Middle frontal gyrus (tissue), 1 donor: ENCODE results near the gene FUZ.

ENCODE experiments used
- DNase-seq: peaks from one replicate; pipeline ENCODE4 v3.0.0-alpha.2; 2015; ENCODE audit warnings: low spot score; ENCODE audit errors: extremely low spot score

Gene FUZ

DNA sequence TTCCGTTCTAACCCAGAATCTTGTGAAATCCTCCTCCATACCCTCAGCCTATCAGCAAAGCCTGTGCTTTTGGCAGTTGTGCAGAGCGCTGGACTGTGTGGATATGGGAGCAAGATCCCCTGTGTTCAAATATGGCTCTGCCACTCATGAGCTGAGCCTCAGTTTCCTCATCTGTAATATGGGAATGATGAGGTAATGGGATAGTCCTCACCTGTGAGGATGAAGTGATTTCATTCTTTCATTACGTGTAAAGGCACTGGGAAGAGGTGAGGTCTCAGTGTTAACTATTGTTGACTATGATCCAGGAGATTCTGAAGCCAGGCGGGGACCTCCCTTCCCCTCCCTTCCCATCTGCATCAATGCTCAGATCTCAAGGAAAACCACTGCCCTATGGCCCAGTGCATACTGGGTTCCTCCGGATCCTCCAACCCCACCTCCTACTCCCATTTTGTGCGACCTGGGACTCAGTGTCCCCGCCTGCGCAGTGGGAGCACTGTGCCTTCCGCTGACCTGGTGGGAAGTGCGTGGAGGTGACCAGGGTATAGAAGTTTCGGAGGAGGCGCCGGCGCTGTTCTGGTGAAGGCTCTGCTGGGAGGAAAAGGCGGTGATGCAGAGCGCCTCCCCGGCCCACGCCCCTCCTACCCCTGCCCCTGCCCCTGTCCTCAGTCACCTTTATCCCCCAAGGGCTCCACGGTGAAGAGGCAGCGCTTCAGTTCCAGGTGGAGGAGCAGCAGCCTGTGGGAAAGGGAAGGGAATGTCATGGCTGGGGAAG is 5.0 kb downstream of the FUZ start:
- no peak for DNase-seq

DNA sequence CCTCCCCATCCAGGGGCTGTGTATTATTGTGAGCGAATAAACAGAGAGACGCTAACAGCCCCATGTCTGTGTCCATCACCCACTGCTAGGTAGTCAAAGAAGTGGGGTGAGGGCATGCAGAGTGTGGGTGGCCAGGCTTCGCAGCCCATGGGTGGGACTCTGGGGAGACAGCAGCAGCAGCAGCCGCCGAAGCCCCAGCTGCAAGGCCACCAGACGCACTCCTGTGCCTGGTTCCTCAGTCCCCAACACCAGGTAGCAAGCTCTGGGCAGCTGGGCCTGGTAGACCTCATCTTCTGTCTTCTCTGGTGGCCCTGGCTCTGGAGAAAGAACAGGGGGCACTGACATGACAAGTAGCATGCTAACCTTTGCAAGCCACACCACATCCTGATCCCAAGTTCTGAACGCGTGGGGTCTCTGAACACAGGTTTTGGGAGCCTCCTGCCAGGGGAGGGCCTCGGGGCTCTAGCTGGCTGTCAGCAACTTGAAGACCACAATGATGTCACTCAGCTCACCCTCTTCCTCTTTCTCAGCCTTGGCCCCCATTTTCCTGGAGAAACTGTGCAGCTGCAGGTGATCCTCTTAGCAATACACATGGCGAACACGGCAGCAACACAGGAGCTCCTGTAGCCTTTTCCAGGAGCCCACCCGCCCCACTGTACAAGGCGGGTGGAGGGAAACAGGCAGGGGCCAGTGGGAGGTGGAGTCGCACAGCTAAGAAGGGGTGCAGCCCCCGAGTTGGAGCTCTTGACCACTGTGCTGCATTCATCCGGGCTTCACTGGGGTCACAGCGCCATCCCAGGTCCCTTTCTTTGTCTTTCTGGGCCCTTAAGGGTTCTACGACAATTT is 5.8 kb downstream of the FUZ start:
- no peak for DNase-seq

DNA sequence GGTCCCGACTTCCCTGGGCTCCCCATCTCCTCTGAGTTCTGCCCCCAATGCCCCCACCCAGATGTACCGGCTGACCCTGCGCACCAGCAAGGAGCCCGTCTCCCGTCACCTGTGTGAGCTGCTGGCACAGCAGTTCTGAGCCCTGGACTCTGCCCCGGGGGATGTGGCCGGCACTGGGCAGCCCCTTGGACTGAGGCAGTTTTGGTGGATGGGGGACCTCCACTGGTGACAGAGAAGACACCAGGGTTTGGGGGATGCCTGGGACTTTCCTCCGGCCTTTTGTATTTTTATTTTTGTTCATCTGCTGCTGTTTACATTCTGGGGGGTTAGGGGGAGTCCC is 6.5 kb downstream of the FUZ start:
- no peak for DNase-seq

DNA sequence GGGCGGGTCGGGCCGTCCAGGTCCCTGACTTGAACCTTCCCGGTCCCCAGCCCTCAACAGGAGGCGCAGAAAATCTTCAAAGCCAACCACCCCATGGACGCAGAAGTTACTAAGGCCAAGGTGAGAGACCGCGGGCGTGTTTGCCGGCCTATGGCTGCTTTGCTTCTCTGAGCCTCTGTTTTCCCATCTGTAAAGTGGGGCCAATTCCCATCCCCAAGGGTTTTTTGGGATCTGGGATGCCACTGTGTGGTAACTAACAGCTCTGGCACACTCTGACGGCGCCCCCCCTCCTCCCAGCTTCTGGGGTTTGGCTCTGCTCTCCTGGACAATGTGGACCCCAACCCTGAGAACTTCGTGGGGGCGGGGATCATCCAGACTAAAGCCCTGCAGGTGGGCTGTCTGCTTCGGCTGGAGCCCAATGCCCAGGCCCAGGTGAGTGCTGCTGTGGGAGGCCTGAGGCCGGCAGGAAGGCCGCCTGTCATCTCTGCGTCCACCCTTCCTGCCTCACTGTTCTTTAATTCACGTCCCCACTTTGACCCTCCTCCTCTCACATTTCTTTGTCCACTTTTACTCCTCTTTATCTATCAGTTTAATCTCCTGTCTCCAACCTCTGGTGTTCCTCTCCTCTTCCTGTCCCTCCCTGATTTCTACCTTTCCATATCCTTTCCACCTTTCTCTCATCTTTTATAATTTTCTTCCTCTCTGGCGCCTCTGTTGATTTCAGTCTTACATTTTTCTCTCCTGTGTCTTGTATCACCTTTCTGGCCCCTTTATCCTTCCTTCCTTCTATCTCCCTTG is 7.1 kb downstream of the FUZ start:
- DNase-seq = no peak

DNA sequence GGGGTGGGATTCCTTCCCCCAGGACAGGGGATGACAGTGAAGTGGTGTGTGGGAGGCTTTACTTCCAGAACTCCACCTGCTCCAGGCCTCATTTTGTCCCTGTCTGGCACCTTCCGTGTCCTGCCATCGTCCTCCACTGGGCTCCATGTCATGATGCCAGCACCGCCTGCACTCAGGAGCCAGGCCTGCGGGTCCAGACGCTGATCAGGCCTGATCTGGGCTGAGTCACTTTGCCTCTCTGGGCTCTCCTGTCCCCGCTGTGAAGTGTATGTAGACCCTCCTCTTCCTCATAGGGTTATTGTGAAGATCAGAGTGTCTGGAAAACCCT is 9.6 kb downstream of the FUZ start:
- DNase-seq = no peak

DNA sequence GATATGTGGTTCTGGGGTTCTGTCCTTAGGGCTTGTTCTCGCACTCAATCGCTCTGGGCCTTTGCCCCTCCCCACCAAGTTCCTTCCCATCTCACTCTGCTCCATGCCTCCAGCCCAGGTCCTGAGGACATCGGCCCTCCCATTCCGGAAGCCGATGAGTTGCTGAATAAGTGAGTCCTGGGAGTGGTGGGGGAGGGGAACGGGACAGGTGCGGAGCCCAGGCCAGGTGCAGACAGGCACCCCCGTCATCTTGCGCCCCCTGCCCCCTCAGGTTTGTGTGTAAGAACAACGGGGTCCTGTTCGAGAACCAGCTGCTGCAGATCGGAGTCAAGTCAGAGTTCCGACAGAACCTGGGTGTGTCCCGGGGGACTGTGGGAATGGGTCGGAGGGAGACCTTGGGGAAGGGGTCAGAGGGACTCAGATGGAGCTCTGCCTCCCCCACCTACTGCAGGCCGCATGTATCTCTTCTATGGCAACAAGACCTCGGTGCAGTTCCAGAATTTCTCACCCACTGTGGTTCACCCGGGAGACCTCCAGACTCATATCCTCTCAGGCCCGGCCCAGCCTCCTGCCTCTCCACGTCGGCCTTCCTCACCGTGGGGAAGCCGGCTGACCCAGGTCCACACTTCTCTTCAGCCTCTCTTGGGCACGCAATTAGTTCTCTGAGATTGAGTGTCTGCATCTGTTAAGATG is 10.1 kb downstream of the FUZ start:
- DNase-seq = no peak

DNA sequence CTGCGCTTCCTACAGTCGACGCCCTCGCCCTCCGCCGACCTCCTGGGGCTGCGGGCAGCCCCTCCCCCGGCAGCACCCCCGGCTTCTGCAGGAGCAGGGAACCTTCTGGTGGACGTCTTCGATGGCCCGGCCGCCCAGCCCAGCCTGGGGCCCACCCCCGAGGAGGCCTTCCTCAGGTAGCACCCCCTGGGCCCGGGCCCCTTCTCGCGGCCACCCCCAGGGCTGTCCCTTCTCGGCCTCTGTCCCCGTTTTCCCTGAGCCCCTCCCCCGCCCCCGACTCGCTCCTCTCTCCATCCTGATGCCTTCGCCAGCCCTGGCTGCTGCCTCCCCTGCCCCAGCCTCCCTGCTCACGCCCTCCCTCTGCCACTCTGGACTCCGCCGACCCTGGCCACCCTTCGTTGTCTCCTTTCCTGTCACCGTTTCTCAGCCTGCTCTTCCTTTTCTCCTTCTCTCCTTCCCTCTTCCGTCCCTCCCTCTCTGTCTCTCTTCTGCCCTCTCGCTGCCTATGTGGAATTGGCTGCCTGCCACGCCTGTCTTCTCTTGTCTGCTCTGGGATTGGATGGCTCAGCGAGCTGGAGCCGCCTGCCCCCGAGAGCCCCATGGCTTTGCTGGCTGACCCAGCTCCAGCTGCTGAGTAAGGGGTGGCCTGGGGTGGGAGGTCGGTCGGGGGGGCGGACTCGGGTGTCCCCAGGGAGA is 11.0 kb downstream of the FUZ start:
- peak; percentile 90 for DNase-seq

DNA sequence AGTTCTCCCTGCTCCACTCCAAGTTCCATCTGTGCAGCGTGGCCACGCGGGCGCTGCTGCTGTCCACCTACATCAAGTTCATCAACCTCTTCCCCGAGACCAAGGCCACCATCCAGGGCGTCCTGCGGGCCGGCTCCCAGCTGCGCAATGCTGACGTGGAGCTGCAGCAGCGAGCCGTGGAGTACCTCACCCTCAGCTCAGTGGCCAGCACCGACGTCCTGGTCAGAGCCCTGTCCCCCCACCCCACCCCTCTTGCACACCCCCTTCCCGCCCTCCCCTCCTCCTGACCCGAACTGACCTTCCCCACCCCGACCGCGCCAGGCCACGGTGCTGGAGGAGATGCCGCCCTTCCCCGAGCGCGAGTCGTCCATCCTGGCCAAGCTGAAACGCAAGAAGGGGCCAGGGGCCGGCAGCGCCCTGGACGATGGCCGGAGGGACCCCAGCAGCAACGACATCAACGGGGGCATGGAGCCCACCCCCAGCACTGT is 11.6 kb downstream of the FUZ start:
- no peak for DNase-seq

DNA sequence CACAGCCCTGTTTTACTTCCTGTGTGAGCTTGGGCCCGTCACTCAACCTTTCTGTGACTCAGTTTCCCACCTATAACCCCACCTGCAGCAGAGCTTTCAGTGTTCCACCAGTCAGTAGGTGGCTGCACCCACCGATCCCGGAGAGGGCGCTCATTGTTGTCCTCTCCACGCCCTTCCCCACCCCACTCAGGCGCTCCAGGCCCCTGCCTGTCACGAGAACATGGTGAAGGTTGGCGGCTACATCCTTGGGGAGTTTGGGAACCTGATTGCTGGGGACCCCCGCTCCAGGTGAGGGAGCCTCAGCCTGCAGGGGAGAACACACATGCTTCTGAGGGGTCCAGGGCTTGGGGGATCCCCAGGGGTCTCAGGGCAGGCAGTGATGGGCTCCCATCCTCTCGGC is 12.3 kb downstream of the FUZ start:
- DNase-seq = no peak

DNA sequence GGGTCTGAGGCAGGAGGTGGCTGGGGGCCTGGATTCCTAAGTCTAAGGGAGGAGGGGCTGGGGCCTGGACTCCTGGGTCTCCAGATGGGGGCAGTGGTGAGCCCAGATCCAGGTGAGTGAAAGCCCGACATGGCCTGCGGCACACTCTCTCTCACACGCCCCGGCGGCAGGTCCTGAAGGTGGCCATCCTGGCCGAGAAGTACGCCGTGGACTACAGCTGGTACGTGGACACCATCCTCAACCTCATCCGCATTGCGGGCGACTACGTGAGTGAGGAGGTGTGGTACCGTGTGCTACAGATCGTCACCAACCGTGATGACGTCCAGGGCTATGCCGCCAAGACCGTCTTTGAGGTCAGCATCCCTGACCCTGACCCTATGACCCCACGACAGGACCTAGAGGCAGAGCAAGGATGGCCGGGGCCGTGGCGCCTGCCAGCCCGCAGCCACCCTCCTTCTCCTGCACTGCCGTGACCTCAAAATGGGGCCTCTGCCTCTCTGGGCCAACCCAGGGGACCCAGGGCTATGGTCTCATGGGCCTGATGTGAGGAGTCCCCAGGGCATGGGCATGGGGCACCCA is 13.2 kb downstream of the FUZ start:
- DNase-seq = no peak

DNA sequence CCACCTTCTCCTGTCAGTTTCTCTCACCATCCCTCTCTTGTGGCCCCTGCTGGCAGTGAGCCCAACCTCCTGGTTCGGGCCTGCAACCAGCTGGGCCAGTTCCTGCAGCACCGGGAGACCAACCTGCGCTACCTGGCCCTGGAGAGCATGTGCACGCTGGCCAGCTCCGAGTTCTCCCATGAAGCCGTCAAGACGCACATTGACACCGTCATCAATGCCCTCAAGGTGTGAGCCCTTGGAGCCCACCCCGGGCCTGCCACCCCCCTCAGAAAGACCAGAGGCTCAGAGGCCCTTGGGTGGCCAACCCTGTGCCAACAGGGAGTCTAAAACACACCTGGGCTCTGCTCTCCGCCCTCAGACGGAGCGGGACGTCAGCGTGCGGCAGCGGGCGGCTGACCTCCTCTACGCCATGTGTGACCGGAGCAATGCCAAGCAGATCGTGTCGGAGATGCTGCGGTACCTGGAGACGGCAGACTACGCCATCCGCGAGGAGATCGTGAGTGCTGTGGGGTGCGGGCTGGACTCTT is 13.8 kb downstream of the FUZ start:
- DNase-seq = no peak

DNA sequence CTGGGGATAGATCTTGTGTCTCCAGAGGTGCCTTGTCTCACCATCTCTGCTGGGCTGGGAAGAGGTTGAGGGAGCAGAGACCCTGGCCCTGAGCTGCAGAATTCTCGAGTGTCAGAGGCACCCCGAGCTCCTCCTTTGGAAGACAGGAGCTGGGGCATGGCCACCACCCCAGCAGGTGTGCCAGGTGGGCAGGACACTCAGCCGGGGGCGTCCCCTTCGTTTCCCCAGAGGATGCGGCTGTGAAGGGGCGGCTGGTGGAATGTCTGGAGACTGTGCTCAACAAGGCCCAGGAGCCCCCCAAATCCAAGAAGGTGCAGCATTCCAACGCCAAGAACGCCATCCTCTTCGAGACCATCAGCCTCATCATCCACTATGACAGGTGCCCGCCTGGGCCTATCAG is 14.5 kb downstream of the FUZ start:
- no peak for DNase-seq

DNA sequence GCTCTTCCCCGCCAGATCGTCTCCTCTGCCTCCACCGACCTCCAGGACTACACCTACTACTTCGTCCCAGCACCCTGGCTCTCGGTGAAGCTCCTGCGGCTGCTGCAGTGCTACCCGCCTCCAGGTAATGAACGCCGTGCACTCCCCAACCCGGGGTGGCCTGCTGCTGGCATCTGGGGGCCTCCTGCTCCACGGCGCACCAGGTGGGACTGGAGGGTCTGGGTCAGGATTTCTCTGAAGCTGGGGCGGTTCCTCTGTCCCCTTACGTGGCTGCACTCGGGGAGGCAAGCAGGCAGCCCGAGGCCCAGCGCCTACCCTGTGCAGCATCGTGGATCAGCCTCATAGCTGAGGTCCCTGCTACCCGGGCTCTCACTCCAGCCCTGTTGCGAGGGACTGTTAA is 17.5 kb downstream of the FUZ start:
- no peak for DNase-seq

DNA sequence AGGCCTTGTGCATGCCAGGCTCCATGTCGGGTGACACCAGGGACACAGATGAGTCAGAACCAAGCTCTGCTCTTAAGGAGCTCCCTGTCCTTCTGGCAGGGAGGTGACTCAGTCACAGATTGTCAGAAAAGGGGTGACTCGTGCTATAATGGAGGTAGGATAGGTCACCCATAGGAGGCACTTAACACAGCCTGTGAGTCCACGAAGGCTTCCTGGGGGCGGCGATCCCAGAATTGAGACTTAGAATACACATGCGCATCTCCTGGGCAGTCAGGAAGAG is 19.6 kb downstream of the FUZ start:
- no peak for DNase-seq

DNA sequence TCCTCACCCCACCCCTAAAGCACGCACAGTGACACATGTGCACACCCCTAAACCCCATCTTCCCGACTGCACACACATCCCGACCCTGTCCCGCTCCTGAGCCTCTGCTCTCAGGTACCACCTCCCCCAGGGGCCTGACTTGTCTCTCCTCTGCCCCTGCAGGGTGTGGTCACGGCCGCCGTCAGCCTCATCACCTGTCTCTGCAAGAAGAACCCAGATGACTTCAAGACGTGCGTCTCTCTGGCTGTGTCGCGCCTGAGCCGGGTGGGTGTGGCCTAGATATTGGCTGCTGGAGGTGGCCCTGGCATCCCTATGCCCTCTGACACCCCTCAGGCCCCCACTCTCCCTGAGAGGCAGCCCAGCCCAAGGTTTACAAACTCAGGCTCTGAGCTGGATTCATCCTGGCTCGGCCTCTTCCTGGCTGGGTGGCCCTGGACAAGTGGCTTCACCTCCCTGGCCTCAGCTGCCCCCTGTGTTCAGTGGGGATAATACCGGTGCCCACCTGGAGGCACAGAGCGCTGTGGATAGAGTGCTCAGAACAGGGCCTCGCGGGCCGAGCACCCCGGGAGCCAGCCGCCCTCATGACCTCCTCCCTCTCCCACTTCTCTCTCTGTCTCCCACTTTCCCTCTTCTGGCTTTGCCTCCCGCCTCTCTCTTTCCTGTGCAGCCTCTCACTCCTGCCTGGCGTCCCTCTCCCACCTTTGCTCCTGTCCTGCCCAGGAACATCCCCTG is 20.1 kb downstream of the FUZ start:
- DNase-seq = no peak

DNA sequence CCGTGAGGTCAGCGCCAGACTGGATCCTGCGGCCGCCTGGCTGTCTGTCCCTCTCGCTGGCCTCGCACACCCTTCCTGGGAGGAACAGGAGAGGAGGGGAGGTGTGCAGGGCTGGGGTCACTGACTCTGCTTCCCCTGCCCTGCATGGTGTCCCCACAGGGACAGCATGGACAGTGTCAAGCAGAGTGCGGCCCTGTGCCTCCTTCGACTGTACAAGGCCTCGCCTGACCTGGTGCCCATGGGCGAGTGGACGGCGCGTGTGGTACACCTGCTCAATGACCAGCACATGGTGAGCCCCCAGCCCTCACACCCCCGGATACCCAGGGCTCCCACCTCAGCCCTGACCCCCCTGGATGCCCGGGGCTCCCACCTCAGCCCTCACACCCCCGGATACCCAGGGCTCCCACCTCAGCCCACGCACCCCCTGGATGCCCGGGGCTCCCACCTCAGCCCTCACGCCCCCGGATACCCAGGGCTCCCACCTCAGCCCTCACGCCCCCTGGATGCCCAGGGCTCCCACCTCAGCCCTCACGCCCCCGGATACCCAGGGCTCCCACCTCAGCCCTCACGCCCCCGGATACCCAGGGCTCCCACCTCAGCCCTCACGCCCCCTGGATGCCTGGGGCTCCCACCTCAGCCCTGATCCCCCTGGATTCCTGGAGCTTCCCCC is 21.2 kb downstream of the FUZ start:
- no peak for DNase-seq

DNA sequence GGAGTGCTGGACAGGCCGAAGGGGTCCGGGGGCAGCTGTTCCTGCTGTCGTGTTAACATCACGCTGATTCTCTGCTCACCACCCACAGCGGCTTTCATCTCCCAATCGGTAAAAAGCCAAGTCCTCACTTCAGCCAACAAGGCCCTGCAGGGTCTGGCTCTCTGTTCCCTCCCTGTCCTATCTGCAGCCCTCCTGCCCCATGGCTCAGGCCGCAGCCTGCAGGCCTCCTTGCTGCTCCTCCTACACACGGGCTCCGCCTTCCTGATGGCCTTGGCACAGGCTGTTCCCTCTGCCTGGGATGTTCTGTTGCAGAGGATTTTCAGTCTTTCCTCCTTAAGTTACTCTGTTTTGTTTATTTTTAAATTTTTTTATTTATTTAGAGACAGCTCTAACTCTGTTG is 22.2 kb downstream of the FUZ start:
- DNase-seq = no peak

DNA sequence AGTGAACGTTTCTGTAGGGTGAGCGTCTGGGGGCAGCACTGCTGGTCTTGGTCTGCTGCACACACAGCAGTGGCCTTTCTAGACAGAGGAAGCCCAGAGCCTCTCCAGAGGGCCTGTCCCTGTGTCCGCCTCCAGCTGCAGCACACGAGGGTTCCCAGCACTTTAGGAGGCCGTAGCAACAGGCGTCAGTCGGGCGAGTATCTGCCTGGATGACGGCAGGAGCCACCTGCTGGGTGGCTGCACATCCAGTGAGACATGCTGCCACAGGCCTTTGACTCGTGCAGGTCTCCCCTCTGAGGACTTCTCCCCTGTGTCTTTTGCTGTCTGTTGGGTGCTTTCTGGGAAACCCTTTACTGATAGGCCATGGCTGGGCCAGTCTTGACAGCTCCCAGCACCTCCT is 24.2 kb downstream of the FUZ start:
- no peak for DNase-seq

DNA sequence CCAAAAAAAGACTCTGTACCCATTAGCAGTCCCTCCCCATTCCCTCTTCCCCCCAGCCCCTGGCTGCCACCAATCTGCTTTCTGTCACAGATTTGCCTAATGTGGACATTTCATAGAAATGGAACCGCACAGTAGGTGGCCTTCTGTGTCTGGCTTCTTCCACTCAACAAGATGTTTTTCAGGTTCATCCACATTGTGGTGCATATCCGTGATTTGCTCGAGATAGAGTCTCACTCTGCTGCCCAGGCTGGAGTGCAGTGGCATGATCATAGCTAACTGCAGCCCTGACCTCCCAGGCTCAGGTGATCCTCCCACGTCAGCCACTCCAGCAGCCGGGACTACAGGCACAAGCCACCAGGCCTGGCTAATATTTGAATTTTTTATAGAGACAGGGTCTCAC is 25.3 kb downstream of the FUZ start:
- no peak for DNase-seq
